Gastrocnemius medialis (tissue), 4 donors: Measurements from ENCODE around the gene CEACAM7. TPM values are rescaled to one million over a fixed set of nuclear protein-coding genes. Genes with fewer than 3 reads are reported as not detected.
"Not testable (repeated sequence)": the region's sequence is repeated elsewhere in the genome, so short reads cannot be mapped to it uniquely, and the experiment has no call there.

ENCODE experiments used
- ATAC-seq, 2 donors: fragments of 150-250 bp; one replicate each; pipeline ENCODE4 v1.9.1; 2016
- DNase-seq, 2 donors: peaks; one replicate each; pipeline ENCODE4 v3.0.0-alpha.2; 2019
- H3K27ac ChIP-seq, 4 donors: fragments of 200-600 bp; sonication (generic); 1 replicate in 1 of 4; 2 replicates in 3 of 4; pipeline ENCODE4 v1.5.1; 2016 to 2018; ENCODE audit warnings: mild to moderate bottlenecking in 2 of 4, moderate library complexity in 1 of 4
- H3K27me3 ChIP-seq, 3 donors: fragments of 200-600 bp; sonication (generic) in 2 of 3; 1 replicate in 1 of 3; 2 replicates in 2 of 3; pipeline versions ENCODE4 v1.5.1 to v1.6.0; 2016 to 2019; ENCODE audit warnings: mild to moderate bottlenecking in 1 of 3, moderate library complexity in 1 of 3
- H3K36me3 ChIP-seq, 2 donors: fragments of 200-600 bp; sonication (generic) in 1 of 2; one replicate each; pipeline ENCODE4 v1.5.1; 2017 to 2018
- H3K4me1 ChIP-seq, 2 donors: fragments of 200-600 bp; sonication (generic) in 1 of 2; one replicate each; pipeline ENCODE4 v1.5.1; 2016 to 2017; ENCODE audit warnings: mild to moderate bottlenecking in 2 of 2
- H3K4me3 ChIP-seq, 4 donors: fragments of 200-600 bp; sonication (generic) in 3 of 4; 1 replicate in 1 of 4; 2 replicates in 3 of 4; pipeline ENCODE4 v1.5.1; 2016 to 2019; ENCODE audit warnings: mild to moderate bottlenecking in 2 of 4
- H3K9me3 ChIP-seq, 3 donors: fragments of 200-600 bp; sonication (generic) in 2 of 3; 1 replicate in 1 of 3; 2 replicates in 2 of 3; pipeline ENCODE4 v1.5.1; 2016 to 2019
- CTCF ChIP-seq, 5 experiments: fragments of 450-650 bp in 3 of 5; fragments of 200-600 bp in 2 of 5; sonication (generic) in 2 of 5; IDR thresholded peaks in 4 of 5; conservative IDR thresholded peaks in 1 of 5; 1 replicate in 4 of 5; 2 replicates in 1 of 5; pipeline ENCODE4 v1.5.1; 2016 to 2019; ENCODE audit warnings: antibody characterized with exemption in 5 of 5, mild to moderate bottlenecking in 3 of 5, moderate library complexity in 3 of 5
- POLR2A ChIP-seq, 2 donors: fragments of 450-650 bp; IDR thresholded peaks; one replicate each; pipeline ENCODE4 v1.6.1; 2017; ENCODE audit warnings: antibody characterized with exemption in 2 of 2, mild to moderate bottlenecking in 2 of 2, moderate library complexity in 2 of 2
- in situ Hi-C, 4 donors: fragments of 200-750 bp; cut with MboI; loops; one replicate each; pipeline versions ENCODE4 v1.15.0 to v1.8.0; 2017; ENCODE audit warnings: low sequenced_read_pairs in 4 of 4
- intact Hi-C: fragments of 100-400 bp; cut with DNase I; formaldehyde crosslinking; loops from one replicate; pipeline ENCODE4 v1.15.1; 2023; ENCODE audit warnings: low total_unique reads
- total RNA-seq, 4 donors: library from RNA; depleted of rRNA; stranded (reverse); fragments of >200 nt; gene quantifications; one replicate each; pipeline versions ENCODE4 v1.1.0 to v1.2.3, GENCODE V29; 2016

Gene CEACAM7
- total RNA-seq, 4 donors from 2014 or later, result 5.7 TPM; not detected in 3

GRCh38 chr19:41709951-41710645 lies 22.0 kb upstream of the CEACAM7 start:
- H3K9me3 ChIP-seq, result no peaks in the 10 kb centered on the region
- intact Hi-C loops, result no loop called here
- no peak overlapping the region for H3K27ac ChIP-seq
- no peaks in the 10 kb centered on the region for H3K4me1 ChIP-seq
- DNase-seq, result no peak
- H3K4me3 ChIP-seq, result no peak overlapping the region
- TF ChIP-seq POLR2A (IDR thresholded peaks at IDR 0.05) (no peak), CTCF (IDR thresholded peaks at IDR 0.05 in 4 of 5, conservative IDR thresholded peaks at IDR 0.05 in 1 of 5) (no peak)
- no peaks in the 10 kb centered on the region for H3K36me3 ChIP-seq
- no peak for ATAC-seq
- in situ Hi-C loops, result no loop called here
- peaks cover 0 to 6% (median 0%) of the 10 kb centered on the region in 3 donors for H3K27me3 ChIP-seq

GRCh38 chr19:41709516-41709915 lies 21.4 kb upstream of the CEACAM7 start:
- intact Hi-C loops, DNase-seq, H3K36me3 ChIP-seq, H3K4me3 ChIP-seq, in situ Hi-C loops, H3K4me1 ChIP-seq, H3K27me3 ChIP-seq, H3K27ac ChIP-seq, H3K9me3 ChIP-seq, ATAC-seq: not testable (repeated sequence)

GRCh38 chr19:41708481-41708880 lies 20.4 kb upstream of the CEACAM7 start, which contains the start of gene CEACAM5:
Gene CEACAM5 (plus strand): TSS chr19:41708626. CDS start chr19:41708732, 106 bp downstream.
- in situ Hi-C loops (no loop called here), intact Hi-C loops (no loop called here)
- DNase-seq (no peak), ATAC-seq (no peak)
- Histone ChIP-seq H3K9me3 (no peaks in the 10 kb centered on the region), H3K36me3 (no peaks in the 10 kb centered on the region), H3K4me3 (no peak within 1 kb of the TSS), H3K27me3 (peaks cover 0 to 6% (median 0%) of the 10 kb centered on the region in 3 donors), H3K27ac (no peak within 1 kb of the TSS), H3K4me1 (no peaks in the 10 kb centered on the region)
- no peak for TF ChIP-seq CTCF (IDR thresholded peaks at IDR 0.05 in 4 of 5, conservative IDR thresholded peaks at IDR 0.05 in 1 of 5)
- no peak for TF ChIP-seq POLR2A (IDR thresholded peaks at IDR 0.05)

- Histone ChIP-seq H3K27ac (no peak overlapping the region), H3K27me3 (peaks cover 0 to 6% (median 0%) of the 10 kb centered on the region in 3 donors), H3K36me3 (no peaks in the 10 kb centered on the region), H3K4me3 (no peak overlapping the region), H3K4me1 (no peaks in the 10 kb centered on the region), H3K9me3 (no peaks in the 10 kb centered on the region)
- TF ChIP-seq POLR2A (IDR thresholded peaks at IDR 0.05) (no peak), CTCF (IDR thresholded peaks at IDR 0.05 in 4 of 5, conservative IDR thresholded peaks at IDR 0.05 in 1 of 5) (no peak)
- in situ Hi-C loops, result no loop called here
- DNase-seq (no peak), ATAC-seq (no peak)
- intact Hi-C loops, result no loop called here
Observed at GRCh38 chr19:41707871-41708371, 19.9 kb upstream of the CEACAM7 start.

GRCh38 chr19:41707502-41707812 lies 19.4 kb upstream of the CEACAM7 start:
- no peaks in the 10 kb centered on the region for H3K9me3 ChIP-seq
- no peak for TF ChIP-seq CTCF (IDR thresholded peaks at IDR 0.05 in 4 of 5, conservative IDR thresholded peaks at IDR 0.05 in 1 of 5)
- H3K27ac ChIP-seq, result no peak overlapping the region
- ATAC-seq (no peak), DNase-seq (no peak)
- no peaks in the 10 kb centered on the region for H3K36me3 ChIP-seq
- intact Hi-C loops, result no loop called here
- no peak overlapping the region for H3K4me3 ChIP-seq
- H3K27me3 ChIP-seq, result peaks cover 0 to 6% (median 0%) of the 10 kb centered on the region in 3 donors
- H3K4me1 ChIP-seq, result no peaks in the 10 kb centered on the region
- in situ Hi-C loops, result no loop called here
